ENCODE measurements around the gene CAMK2G. TPM values are rescaled to one million over a fixed set of nuclear protein-coding genes. Genes with fewer than 3 reads are reported as not detected.

Gene CAMK2G
- polyA plus RNA-seq, 3 donors = 1.7 to 60.7 (median 3.0) TPM

- peaks cover 62 to 68% of the 10 kb centered on the region in 2 donors for H3K36me3 ChIP-seq (replicated peaks in 1 of 2; ENCODE audit: control insufficient read depth in 1 of 2, insufficient read depth in 2 of 2, low read length in 2 of 2)
- H3K9me3 Mint-ChIP-seq = peaks cover 0 to 2% (median 0%) of the 10 kb centered on the region in 7 donors
- H3K4me1 ChIP-seq (ENCODE audit: control insufficient read depth in 1 of 2, insufficient read depth in 2 of 2, low read length in 2 of 2) = peaks cover 25 to 31% of the 10 kb centered on the region in 2 donors
- 96% methylated on average over 4 of the region's 5 CpGs for WGBS (ENCODE audit: insufficient coverage)
- H3K4me1 Mint-ChIP-seq = peaks cover 32% of the 10 kb centered on the region
- H4K20me1 ChIP-seq (ENCODE audit: insufficient read depth, low read length) = peaks cover 16% of the 10 kb centered on the region
- H3K36me3 Mint-ChIP-seq = peaks cover 57 to 64% of the 10 kb centered on the region in 2 donors
- TF ChIP-seq CTCF (IDR thresholded peaks at IDR 0.05) = no peak
- peaks cover 14% of the 10 kb centered on the region for H3K79me2 ChIP-seq (ENCODE audit: insufficient read depth, low read length)
- no peak overlapping the region for H3K4me3 ChIP-seq (replicated peaks in 1 of 3; ENCODE audit: low read depth in 2 of 3, low read length in 3 of 3)
- no peak overlapping the region for H3K9ac ChIP-seq (ENCODE audit: insufficient read depth, low read length, poor library complexity, severe bottlenecking)
- peak overlapping the region in 3 of 7 donors; percentile 31 to 84 (median 31) for H3K27ac Mint-ChIP-seq
- H3K4me3 Mint-ChIP-seq = no peak overlapping the region
- H2AFZ ChIP-seq (ENCODE audit: insufficient read depth, low read depth, low read length, poor library complexity, severe bottlenecking) = no peak overlapping the region
- no peaks in the 10 kb centered on the region for H3K9me3 ChIP-seq (replicated peaks in 1 of 2; ENCODE audit: control insufficient read depth in 1 of 2, insufficient read depth in 1 of 2, low read length in 2 of 2)
- H3K27me3 ChIP-seq (ENCODE audit: control insufficient read depth in 2 of 2, insufficient read depth in 2 of 2, low read length in 2 of 2) = no peaks in the 10 kb centered on the region
- H3K27me3 Mint-ChIP-seq (ENCODE audit: low read depth in 3 of 3) = no peaks in the 10 kb centered on the region
- H3K4me2 ChIP-seq (replicated peaks; ENCODE audit: extremely low read depth, low read length, poor library complexity, severe bottlenecking) = no peak overlapping the region
- H3K27ac ChIP-seq (ENCODE audit: low read depth in 1 of 2, low read length in 2 of 2) = peak overlapping the region in 1 of 2 donors; percentile 38
- intact Hi-C loops (cut with micrococcal nuclease) = no loop called here
- no peak for DNase-seq
Measured at GRCh38 chr10:73769396-73769795, 105.0 kb downstream of the CAMK2G start.

- H3K27ac ChIP-seq (ENCODE audit: low read depth in 1 of 2, low read length in 2 of 2) = peak overlapping the region in 1 of 2 donors; percentile 7
- Mint-ChIP-seq H3K27me3 (ENCODE audit: low read depth in 3 of 3) (no peaks in the 10 kb centered on the region), H3K4me1 (peaks cover 28% of the 10 kb centered on the region), H3K4me3 (no peak overlapping the region), H3K36me3 (peaks cover 62 to 69% of the 10 kb centered on the region in 2 donors), H3K9me3 (peaks cover 0 to 2% (median 0%) of the 10 kb centered on the region in 7 donors), H3K27ac (peak overlapping the region in 5 of 7 donors; percentile 14 to 75 (median 38))
- no peaks in the 10 kb centered on the region for H3K9me3 ChIP-seq (replicated peaks in 1 of 2; ENCODE audit: control insufficient read depth in 1 of 2, insufficient read depth in 1 of 2, low read length in 2 of 2)
- TF ChIP-seq CTCF (IDR thresholded peaks at IDR 0.05) = no peak
- no peak overlapping the region for H3K4me2 ChIP-seq (replicated peaks; ENCODE audit: extremely low read depth, low read length, poor library complexity, severe bottlenecking)
- 92% methylated on average over 10 of the region's 11 CpGs for WGBS (ENCODE audit: insufficient coverage)
- no peak overlapping the region for H2AFZ ChIP-seq (ENCODE audit: insufficient read depth, low read depth, low read length, poor library complexity, severe bottlenecking)
- peaks cover 20 to 26% of the 10 kb centered on the region in 2 donors for H3K4me1 ChIP-seq (ENCODE audit: control insufficient read depth in 1 of 2, insufficient read depth in 2 of 2, low read length in 2 of 2)
- peaks cover 11% of the 10 kb centered on the region for H4K20me1 ChIP-seq (ENCODE audit: insufficient read depth, low read length)
- intact Hi-C loops (cut with micrococcal nuclease) = no loop called here
- DNase-seq = no peak
- H3K27me3 ChIP-seq (ENCODE audit: control insufficient read depth in 2 of 2, insufficient read depth in 2 of 2, low read length in 2 of 2) = no peaks in the 10 kb centered on the region
- peaks cover 64 to 73% of the 10 kb centered on the region in 2 donors for H3K36me3 ChIP-seq (replicated peaks in 1 of 2; ENCODE audit: control insufficient read depth in 1 of 2, insufficient read depth in 2 of 2, low read length in 2 of 2)
- H3K79me2 ChIP-seq (ENCODE audit: insufficient read depth, low read length) = peaks cover 9% of the 10 kb centered on the region
- H3K4me3 ChIP-seq (replicated peaks in 1 of 3; ENCODE audit: low read depth in 2 of 3, low read length in 3 of 3) = no peak overlapping the region
- H3K9ac ChIP-seq (ENCODE audit: insufficient read depth, low read length, poor library complexity, severe bottlenecking) = no peak overlapping the region
Measured at GRCh38 chr10:73768881-73769280, 105.5 kb downstream of the CAMK2G start.
